Panc1 (cell line): ENCODE results near the gene TMEM95. TPM values are rescaled to one million over a fixed set of nuclear protein-coding genes. Genes with fewer than 3 reads are reported as not detected.

Source experiments
- ATAC-seq: fragments of 200-7000 bp; cut with Tn5 transposase; 2 replicates; pipeline ENCODE4 v1.9.1; 2020; ENCODE audit warnings: mild to moderate bottlenecking, moderate library complexity
- Bru-seq: library from RNA; stranded (reverse); fragments of 400-500 nt; gene quantifications from one replicate; lab custom pipeline; 2021; lab: Mats Ljungman, UMichigan
- BruChase-seq, 2 experiments: library from RNA; stranded (reverse); fragments of 400-500 nt; gene quantifications; one replicate each; lab custom pipeline; 2021; lab: Mats Ljungman, UMichigan
- BruUV-seq: library from RNA; stranded (reverse); fragments of 400-500 nt; replicated peaks from 2 replicates; lab custom pipeline; 2021; lab: Mats Ljungman, UMichigan
- CTCF ChIA-PET: fragments of 300-600 bp; sonication (Branson Sonifier 250); formaldehyde crosslinking; loops from one replicate; lab custom pipeline; 2022; ENCODE audit warnings: antibody characterized with exemption; lab: Charles Lee
- POLR2A ChIA-PET: fragments of 300-600 bp; sonication (Branson Sonifier 250); formaldehyde crosslinking; loops from one replicate; lab custom pipeline; 2022; ENCODE audit warnings: antibody characterized with exemption; lab: Charles Lee
- DNase-seq: peaks from one replicate; pipeline ENCODE4 v3.0.0-alpha.2; 2010; ENCODE audit warnings: low read depth, low spot score
- H3K27ac ChIP-seq: 2 replicates; pipeline ENCODE4 v1.5.1; 2011; ENCODE audit warnings: mild to moderate bottlenecking, low read length, inconsistent platforms
- H3K27me3 ChIP-seq: fragments of 200-500 bp; sonication (Bioruptor generic); 2 replicates; pipeline ENCODE4 v1.6.0; 2014; ENCODE audit warnings: low read length, inconsistent platforms; ENCODE audit not compliant: control insufficient read depth, insufficient read depth
- H3K36me3 ChIP-seq: fragments of 200-500 bp; sonication (Bioruptor generic); 2 replicates; pipeline ENCODE4 v1.5.1; 2014; ENCODE audit warnings: inconsistent platforms, mild to moderate bottlenecking, low read length, moderate library complexity; ENCODE audit not compliant: control insufficient read depth, insufficient read depth
- H3K4me1 ChIP-seq: 2 replicates; pipeline ENCODE4 v1.5.1; 2011; ENCODE audit warnings: inconsistent platforms, mild to moderate bottlenecking, low read length, moderate library complexity; ENCODE audit not compliant: control insufficient read depth, insufficient read depth
- H3K4me3 ChIP-seq, 2 experiments: 2 replicates each; pipeline ENCODE4 v1.5.1; 2011 to 2012; ENCODE audit warnings: low read depth in 2 of 2, low read length in 2 of 2, mild to moderate bottlenecking in 2 of 2, inconsistent platforms in 1 of 2, moderate library complexity in 1 of 2
- H3K9me3 ChIP-seq: fragments of 200-500 bp; sonication (Bioruptor generic); 2 replicates; pipeline ENCODE4 v1.5.1; 2014; ENCODE audit warnings: low read depth, mild to moderate bottlenecking, inconsistent platforms, low read length, moderate library complexity; ENCODE audit not compliant: control insufficient read depth, insufficient read depth
- CTCF ChIP-seq: fragments of 450-650 bp; IDR thresholded peaks from 2 replicates; pipeline ENCODE4 v1.5.1; 2017; ENCODE audit warnings: mild to moderate bottlenecking
- POLR2AphosphoS5 ChIP-seq: IDR thresholded peaks from 2 replicates; pipeline ENCODE4 v1.6.1; 2012; ENCODE audit warnings: mild to moderate bottlenecking, low read depth, low read length, moderate library complexity
- REST ChIP-seq, 2 experiments: IDR thresholded peaks; 2 replicates each; pipeline ENCODE4 v1.6.1; 2011 to 2012; ENCODE audit warnings: low read depth in 2 of 2, control low read depth in 1 of 2, low read length in 1 of 2, mild to moderate bottlenecking in 1 of 2, moderate library complexity in 1 of 2; ENCODE audit not compliant: insufficient read depth in 1 of 2
- TCF7L2 ChIP-seq: IDR thresholded peaks from 2 replicates; pipeline ENCODE4 v1.6.1; 2011; ENCODE audit warnings: mild to moderate bottlenecking, low read depth, low read length, inconsistent platforms
- in situ Hi-C: cut with HindIII; loops from 2 replicates; pipeline ENCODE4 v1.10.0; 2016; ENCODE audit warnings: low sequenced_read_pairs, low pct_unique_long_range_greater_than_20kb
- intact Hi-C: fragments of 100-400 bp; cut with micrococcal nuclease; formaldehyde crosslinking; loops from one replicate; pipeline ENCODE4 v1.10.0; 2022; ENCODE audit not compliant: unreplicated experiment
- long read RNA-seq: library from polyadenylated mRNA; unstranded; transcript quantifications from one replicate; pipeline ENCODE4 v2.0.0, GENCODE V29; 2021; ENCODE audit not compliant: unreplicated experiment
- polyA plus RNA-seq: library from polyadenylated mRNA; unstranded; fragments of >200 nt; gene quantifications from one replicate; pipeline ENCODE4 v1.2.1, GENCODE V29; 2012; ENCODE audit warnings: missing spikeins; ENCODE audit not compliant: insufficient read length
- total RNA-seq: library from RNA; stranded (reverse); gene quantifications from one replicate; pipeline ENCODE4 v1.2.1, GENCODE V29; 2021; ENCODE audit not compliant: unreplicated experiment

Gene TMEM95
- total RNA-seq: not detected
- polyA plus RNA-seq: not detected
- percentile 38 among the genes with signal in this experiment for Bru-seq, nascent RNA
- percentile 37 among the genes with signal in this experiment for BruChase-seq, experiment 1, labeled RNA remaining after a 2-hour chase
- not detected for BruChase-seq, experiment 2, labeled RNA remaining after a 6-hour chase
- long read RNA-seq: 0 reads

DNA sequence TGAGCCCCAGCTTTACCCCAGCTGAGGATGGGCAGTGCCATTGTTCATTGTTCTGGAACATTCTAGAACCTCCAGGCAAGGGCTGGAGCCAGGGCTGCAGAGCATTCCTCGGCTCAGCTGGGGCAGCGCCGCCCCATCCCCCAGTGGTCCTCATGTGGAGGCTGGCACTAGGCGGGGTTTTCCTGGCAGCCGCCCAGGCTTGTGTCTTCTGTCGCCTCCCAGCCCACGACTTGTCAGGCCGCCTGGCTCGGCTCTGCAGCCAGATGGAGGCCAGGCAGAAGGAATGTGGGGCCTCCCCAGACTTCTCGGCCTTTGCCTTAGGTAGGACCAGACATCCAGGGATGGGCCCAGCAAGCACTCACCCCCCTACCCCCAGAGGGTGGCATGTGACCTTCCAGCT is at the start of gene TMEM95:
Gene TMEM95 (plus strand): TSS at position 104 of the 400 bp plus-strand sequence. CDS start 49 bp downstream, at position 153.
- Histone ChIP-seq H3K4me1 (peaks cover 6% of the 10 kb centered on the region), H3K9me3 (no peaks in the 10 kb centered on the region), H3K27ac (no peak within 1 kb of the TSS), H3K4me3 (no peak within 1 kb of the TSS), H3K36me3 (no peaks in the 10 kb centered on the region; the same call in 1 of the 2 replicates), H3K27me3 (no peaks in the 10 kb centered on the region)
- ATAC-seq: no peak
- intact Hi-C loops: loop anchor here (10.0 kb wide), 1 partner anchor 80 kb away; the partner anchor contains the start of genes FGF11 and TMEM102
- POLR2A ChIA-PET: no interaction called here
- TF ChIP-seq POLR2AphosphoS5: no peak
- TF ChIP-seq TCF7L2: no peak
- TF ChIP-seq CTCF: no peak
- TF ChIP-seq REST (IDR thresholded peaks at IDR 0.05; ENCODE audit: insufficient read depth in 1 of 2, low read depth in 2 of 2, low read length in 1 of 2): no peak
- CTCF ChIA-PET: interaction anchor here (1.0 to 2.2 kb wide), 3 partner anchors 39 to 205 kb away, joined by 4 to 11 read pairs (median 4); partner anchors contain the start of gene PLSCR3
- BruUV-seq: no TSS peak
- in situ Hi-C loops: no loop called here
- DNase-seq: no peak

DNA sequence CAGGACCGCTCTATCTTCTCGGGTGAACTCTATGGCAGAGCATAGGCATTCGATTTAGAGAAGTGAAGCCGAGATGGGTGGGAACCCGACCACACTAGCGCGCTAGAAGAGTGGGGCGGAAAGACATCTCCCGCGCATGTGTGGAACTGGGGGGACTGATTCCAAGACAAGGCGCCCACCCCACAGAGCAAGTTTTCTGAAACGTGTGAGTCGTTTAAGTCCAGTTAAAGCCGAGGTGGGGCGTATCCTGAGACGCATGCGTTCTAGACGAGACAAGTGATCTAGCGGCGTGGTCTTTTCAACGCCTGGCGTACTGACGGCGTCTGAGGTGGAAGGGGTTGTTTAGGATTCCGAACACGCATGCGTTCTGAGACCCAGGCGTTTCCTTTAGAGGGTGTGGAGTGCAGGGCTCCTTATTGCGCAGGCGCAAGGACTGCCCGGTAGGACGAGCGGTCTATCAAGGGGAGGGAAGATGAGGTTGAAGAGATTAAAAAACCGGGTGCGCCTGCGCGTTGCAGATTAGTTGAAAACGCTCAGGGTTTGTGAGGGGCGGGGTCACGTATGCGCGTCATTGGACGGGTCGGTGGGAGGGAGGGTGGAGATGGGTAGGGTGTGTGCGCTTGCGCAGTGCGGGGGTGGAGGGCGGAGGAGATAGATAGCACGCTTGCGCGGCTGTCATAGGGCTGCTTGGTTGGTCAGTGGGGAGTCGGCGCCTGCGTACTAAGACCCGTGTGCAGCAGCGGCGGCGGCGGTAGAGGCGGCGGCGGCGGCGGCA is 47.9 kb upstream of the TMEM95 start, which contains the start of gene EIF5A:
Gene EIF5A (plus strand): TSS at position 718 of the 775 bp plus-strand sequence. CDS start 2,008 bp downstream, outside the sequence.
- BruUV-seq: no TSS peak
- Histone ChIP-seq H3K27me3 (no peaks in the 10 kb centered on the region), H3K4me1 (peaks cover 26% of the 10 kb centered on the region), H3K9me3 (no peaks in the 10 kb centered on the region), H3K27ac (peak within 1 kb of the TSS; percentile 93), H3K36me3 (peaks cover 20% of the 10 kb centered on the region), H3K4me3 (peak within 1 kb of the TSS; percentile 86 to 92)
- ATAC-seq (peak; percentile 89), DNase-seq (peak; percentile 100)
- in situ Hi-C loops: no loop called here
- CTCF ChIA-PET: no interaction called here
- POLR2A ChIA-PET: no interaction called here
- intact Hi-C loops: no loop called here
- TF ChIP-seq TCF7L2: peak; percentile 53; the same call in 1 of the 2 replicates
- peak; percentile 54 for TF ChIP-seq POLR2AphosphoS5
- TF ChIP-seq CTCF: no peak
